ENCODE results near the gene STOM.
A peak's percentile ranks its signal among the peaks of the same experiment; 100 is the strongest.

The STOM gene

GRCh38 chr9:121368745-121369144 is 1.3 kb downstream of the STOM start:
- DNase-seq = no peak

DNA sequence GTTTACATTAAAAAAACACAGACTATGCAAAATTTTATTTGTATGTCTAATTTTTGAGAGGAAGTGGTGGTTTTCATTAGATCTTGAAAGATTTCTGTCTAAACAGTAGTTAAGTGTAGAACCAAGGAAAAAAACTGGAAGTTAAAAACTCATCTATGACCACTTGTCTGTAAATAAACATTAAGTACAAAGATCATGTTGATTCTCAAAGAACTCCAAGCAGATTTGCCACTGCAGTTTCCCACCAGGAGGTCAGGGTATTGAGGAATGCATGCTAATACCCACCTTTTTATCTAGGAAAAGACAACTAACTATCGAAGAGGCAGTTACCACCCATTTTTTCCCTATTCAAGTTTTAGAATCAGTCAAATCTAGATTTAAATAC is 1.9 kb downstream of the STOM start:
- DNase-seq = no peak

DNA sequence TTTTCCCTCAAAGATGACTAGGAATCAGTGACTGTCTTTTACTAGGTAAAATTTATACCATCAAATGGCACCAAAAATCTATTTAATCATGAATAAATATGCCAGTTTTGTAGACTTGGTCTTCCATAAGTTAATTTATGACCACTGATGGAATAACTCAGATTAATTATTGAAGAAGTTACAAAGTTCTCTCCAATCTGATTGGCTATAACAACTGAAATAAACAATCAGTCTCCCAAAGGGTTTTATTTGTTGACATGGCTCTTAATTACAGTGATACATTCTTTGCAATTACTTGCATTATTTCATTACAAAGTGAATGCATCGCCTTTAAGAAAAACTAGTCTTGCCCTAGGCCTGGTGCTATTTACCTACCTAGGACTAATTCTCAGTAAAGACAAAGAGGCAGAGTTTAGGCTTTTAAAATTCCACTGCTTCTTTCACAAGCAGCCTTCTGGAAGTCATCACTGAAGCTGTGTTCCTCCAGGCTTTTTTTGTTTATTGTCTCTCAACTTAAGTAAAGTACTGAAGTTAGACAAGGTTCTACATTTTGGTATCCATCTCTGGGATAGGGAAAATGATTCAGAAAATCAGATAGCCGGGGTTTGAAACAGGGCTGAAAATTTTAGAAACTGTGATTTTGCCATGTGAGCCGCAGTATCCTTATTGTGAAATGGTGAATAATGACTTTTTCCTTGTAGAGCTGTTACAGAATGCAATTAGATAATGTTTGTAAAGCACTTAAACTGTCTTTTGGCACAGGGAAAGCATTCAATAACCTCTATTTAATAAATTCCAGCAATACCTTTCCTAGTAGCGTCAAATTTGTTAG is 2.5 kb downstream of the STOM start:
- no peak for DNase-seq

GRCh38 chr9:121366611-121367192 is 3.3 kb downstream of the STOM start:
- DNase-seq = no peak

DNA sequence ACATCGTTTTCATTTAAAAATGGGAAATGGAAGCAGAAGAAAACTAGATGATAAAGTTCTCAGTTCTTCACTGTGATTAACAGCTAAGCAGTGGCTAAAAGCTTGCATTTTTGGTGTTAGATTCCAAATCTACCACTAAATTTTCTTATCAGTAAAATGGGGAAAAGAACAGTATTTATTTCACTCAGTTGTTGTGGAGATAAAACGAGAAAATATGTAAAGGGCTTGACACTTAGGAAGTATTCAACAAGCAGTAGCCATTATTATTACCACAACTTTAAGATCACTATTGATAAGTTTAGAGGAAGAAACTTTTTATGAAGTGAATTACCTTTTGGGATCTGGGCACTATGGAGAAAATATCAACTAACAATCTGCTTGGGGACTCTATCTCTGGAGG is 4.5 kb downstream of the STOM start:
- no peak for DNase-seq

DNA sequence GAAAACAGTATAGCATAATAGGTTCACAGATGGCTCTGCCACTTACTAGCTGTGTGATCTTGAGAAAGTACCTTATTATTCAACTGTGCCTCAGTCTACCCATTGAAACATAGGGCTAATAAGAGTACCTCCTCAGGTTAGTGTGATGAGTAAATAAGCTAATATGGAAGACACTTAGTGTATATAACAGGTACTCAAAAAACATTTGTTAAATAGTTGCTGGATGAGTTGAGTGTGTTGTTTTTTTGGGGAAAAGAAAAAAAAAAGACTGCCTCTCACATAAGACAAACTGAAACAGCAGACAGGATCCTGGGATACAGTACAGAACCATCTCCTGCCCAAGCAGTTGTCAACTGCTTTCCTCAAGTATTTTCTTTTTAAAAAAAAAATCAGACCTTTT is 5.2 kb downstream of the STOM start:
- DNase-seq = no peak

DNA sequence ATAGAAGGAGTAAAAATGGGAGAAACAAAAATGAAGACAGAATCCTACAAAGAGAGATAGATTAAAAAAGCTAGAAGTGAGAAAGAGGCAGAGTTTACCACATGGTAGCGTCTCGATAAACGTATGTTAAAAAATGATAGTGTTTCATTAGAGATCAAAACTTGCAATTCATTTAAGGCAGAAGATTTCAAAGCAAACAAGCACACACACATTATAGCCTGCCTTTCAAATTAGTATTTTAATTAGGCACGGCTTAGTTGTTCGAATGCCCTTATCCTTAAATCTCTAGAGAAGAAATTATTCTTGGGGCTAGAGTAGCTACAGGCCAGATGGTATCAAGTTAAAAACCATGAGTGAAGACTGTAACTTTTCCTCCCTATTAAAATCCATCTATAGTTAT is 6.0 kb downstream of the STOM start:
- DNase-seq = no peak

GRCh38 chr9:121363622-121363961 is 6.5 kb downstream of the STOM start:
- no peak for DNase-seq

DNA sequence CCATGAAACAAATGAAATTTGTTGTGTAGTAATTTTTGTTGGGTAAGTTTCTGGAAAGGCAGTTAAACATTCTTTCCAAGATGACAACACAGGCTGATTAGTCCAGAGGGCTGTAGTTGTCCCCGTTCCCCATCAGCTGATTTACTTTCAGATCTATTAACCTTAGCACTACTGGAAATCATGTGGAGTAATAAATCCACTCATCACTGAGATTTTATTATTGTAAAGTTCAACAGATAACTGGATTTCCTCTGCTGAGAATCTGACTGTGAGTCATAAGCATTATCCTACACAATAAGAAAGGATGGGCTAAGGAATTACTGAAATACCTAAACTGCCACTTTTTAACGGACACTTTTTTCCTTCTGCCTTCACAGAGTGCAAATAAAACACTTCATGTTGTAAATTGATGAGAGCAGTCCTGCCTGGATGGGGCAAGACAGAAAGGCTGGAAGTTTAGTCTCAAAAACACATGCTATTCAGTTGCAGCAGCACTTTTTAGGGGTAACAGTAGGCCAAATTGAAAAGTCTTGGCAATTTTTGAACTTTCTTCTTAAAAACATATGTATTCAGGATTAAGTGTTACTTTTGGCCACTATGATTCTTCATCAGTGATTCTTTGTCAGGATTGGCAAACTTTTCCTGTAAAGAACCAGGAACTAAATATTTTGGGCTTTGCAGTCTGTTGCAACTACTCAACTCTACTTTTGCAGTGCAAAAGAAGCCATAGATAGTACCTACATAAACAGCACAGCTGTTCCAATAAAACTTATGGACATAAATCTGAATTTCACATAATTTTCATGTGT is 7.0 kb downstream of the STOM start:
- no peak for DNase-seq

DNA sequence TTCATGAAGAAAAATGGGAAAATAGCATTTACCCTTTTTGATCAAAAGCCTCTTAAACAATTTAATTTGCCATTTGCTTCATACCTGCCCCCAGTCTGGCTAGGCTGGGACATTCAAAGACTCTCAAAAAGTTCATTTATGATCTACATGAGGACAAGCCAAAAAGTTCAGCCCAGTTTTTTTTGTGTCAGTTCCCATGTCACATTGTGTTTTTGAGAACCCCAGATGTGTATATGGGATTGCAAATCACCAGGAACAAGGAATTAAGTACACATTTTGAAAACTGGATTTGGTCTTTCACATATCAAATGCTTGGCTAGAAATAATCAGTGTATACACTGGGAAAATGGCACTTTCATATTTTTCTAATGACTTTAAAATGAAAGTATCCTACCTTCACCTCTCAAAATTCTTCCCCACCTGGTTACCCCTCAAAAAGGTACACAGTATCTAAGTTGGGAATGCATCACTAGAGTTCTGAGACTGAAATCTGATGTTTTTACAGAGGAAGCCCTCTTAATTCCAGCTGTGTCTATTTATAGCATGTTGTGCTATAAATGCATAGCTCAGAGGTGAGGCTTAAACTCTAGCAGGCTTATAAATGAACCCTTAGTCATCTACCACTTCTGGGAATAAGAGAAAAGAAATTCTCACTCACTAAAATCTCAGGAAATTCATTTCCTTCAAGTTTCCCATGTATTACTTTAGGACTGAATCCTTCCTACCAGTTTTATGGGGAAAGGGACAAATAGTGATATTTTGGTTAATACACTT is 9.3 kb downstream of the STOM start:
- no peak for DNase-seq

DNA sequence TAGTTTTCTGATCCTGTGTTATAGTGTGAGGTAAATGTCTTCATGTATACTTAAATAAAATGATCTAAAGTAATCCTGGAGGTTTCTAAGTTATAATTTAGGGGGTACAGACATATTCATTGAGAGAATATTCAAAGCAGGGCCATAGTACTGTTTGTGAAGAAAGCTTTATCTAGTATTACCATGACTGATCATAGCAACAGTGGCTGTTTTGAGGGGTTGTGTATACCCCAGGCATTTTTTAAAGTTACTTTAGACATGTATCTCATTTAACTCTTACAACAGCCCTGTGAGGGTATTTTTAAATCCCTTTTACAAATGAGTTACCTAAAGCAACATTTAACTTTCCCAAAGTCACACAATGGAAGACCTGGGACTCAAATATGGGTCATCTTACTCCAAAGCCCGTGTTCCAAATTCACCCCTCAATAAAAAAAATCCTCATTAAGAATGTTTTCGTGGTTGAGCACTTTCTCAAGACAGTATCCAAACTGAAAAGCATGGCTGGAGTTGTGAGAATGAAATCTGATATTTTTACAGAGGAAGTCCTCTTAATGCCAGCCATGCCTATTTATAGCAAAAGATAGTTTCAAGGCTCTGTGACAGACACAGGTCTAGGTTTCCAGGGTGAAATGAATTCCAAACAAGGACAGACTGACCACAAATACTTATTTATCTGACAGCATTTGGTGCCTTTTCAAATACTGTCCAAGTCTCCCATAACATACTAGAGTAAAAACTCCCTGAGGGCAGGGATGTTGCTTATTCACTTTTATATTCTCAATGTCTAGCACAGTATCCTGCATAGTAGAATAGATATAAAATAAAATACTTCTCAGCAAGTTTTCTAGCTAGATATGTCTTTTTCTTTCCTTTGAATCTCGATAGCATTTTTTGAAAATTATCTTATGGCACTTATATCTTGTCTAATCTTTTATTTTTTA is 10.4 kb downstream of the STOM start:
- no peak for DNase-seq

DNA sequence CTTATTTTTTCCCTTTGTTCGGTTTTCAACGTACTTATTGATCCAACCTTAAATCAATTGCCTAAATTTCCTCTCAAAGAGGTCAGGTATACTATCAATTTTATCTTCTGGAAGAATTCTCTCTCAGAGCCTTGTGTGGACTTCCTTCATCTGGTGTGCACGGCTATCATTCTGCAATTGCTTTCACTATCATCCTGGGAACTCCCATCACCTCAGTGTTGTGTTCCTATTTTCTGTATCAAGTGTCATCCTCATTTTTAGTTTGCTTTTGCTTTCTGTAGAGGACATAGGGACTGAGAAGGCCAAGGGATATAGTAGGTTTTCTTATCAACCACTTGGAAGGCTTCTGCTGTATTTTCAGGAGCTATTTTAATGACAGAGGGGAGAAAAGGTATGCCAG is 11.3 kb downstream of the STOM start:
- no peak for DNase-seq

- DNase-seq = no peak
Observed at GRCh38 chr9:121357011-121357410, 13.0 kb downstream of the STOM start.

- no peak for DNase-seq
Observed at GRCh38 chr9:121354762-121355161, 15.3 kb downstream of the STOM start.

DNA sequence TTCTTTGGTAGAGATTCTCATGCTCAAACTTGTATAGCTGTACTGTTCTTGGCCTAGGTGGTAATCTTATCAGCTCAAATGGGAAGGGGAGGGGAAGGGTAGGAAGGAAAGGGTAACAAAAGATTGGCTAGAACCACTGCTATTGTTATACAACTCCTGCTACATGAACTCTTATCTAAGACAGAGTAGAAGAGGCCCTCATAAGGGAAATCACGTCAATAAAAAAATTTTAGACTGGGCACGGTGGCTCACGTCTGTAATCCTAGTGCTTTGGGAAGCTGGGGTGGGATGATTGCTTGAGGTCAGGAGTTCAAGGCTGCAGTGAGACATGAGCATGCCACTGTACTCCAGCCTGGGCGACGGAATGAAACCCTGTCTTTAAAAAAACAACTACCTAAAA is 15.9 kb downstream of the STOM start:
- DNase-seq = no peak

DNA sequence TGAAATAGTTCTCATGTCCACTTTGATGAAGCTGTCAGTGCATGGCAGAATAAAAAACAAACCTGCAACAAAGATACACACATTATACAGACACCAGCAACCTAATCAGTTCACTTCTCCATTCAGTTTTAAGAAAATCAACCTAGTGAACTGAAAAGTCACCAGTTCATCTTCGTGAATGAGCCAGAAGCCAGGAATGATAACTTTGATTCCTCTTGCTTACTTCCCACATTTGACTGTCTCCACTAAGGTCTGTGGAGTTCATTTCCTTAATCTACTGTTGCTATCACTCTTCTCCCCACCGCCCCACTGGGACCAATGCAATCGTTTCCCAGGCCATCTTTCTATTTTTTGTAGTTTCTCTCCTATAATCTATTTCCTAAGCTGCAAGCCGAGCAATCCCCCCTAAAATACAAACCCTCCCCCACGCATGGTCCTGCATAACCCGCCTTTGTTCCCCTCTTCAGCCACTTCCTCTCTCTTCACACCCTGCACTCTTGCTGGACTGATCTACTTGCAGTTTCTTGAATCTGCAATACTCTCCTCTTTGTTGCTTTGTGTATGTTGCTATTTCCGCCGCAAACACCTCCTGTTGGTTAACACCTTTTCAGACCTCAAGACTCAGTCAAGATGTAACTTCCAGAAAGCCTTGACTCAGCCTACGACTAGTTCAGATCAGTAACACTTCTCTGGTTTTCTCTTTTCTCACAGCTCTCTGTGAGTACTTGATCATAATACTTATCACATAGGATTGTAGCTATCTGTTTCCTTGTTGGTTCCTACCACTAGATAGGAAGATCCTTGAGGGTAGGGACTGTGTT is 16.6 kb downstream of the STOM start:
- DNase-seq = peak; percentile 67

GRCh38 chr9:121350993-121351561 is 19.0 kb downstream of the STOM start:
- no peak for DNase-seq

DNA sequence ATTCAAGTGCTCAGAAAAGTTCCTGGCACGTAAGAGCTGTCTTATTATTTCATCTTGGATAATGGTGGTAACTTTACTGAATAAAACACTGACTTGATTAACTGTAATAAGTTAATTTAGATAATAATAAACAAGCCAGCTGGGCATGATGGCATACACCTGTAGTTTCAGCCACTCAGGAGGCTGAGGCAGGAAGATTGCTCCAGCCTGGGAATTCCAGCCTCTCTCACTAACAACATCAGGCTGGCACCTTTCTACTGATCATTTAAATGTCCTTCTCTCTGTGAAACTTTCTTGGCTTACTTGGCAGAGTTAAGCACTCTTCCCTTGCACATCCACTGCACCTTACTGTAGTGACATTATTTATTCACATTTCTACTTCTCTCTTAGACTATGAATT is 20.0 kb downstream of the STOM start:
- no peak for DNase-seq

GRCh38 chr9:121349009-121349408 is 21.0 kb downstream of the STOM start:
- DNase-seq = no peak

GRCh38 chr9:121348221-121348620 is 21.8 kb downstream of the STOM start:
- DNase-seq = no peak

- DNase-seq = no peak
Observed at GRCh38 chr9:121345070-121345469, 25.0 kb downstream of the STOM start.

Data from activated CD8-positive, alpha-beta memory T cell treated with anti-CD3 and anti-CD28 coated beads for 24 hours (primary cell).